H1 (cell line): ENCODE measurements around the gene SMTNL1. TPM values are rescaled to one million over a fixed set of nuclear protein-coding genes. Genes with fewer than 3 reads are reported as not detected.
A peak's percentile ranks its signal among the peaks of the same experiment; 100 is the strongest.

Experiments used
- ATF2 ChIP-seq: IDR thresholded peaks from 2 replicates; pipeline ENCODE4 v1.6.1; 2012; ENCODE audit warnings: low read length, inconsistent platforms
- CBX8 ChIP-seq: fragments of 300-800, 300-1000 bp; sonication (generic); IDR thresholded peaks from 2 replicates; pipeline ENCODE4 v1.7.1; 2016; ENCODE audit warnings: low read depth, low read length, borderline replicate concordance
- CHD1 ChIP-seq: IDR thresholded peaks from 2 replicates; pipeline ENCODE4 v1.6.1; 2012; ENCODE audit warnings: low read depth, low read length, improper control_type of control experiment
- KDM1A ChIP-seq: fragments of 200-600, 300-600 bp; sonication (generic); IDR thresholded peaks from 2 replicates; pipeline ENCODE4 v1.7.1; 2016; ENCODE audit warnings: mild to moderate bottlenecking, low read length, borderline replicate concordance
- RBBP5 ChIP-seq: IDR thresholded peaks from 2 replicates; pipeline ENCODE4 v1.7.1; 2012; ENCODE audit warnings: low read depth, mild to moderate bottlenecking, inconsistent platforms, low read length, moderate library complexity, borderline replicate concordance
- SRF ChIP-seq: IDR thresholded peaks from 2 replicates; pipeline ENCODE4 v1.6.1; 2011; ENCODE audit warnings: mild to moderate bottlenecking, low read depth, low read length, moderate library complexity
- polyA plus RNA-seq, 7 experiments: library from polyadenylated mRNA; depleted of rRNA in 3 of 7; stranded (reverse) in 5 of 7; unstranded in 2 of 7; fragments of >200 nt in 5 of 7; fragments of 200-250 nt in 2 of 7; gene quantifications; 1 replicate in 5 of 7; 2 replicates in 1 of 7; 4 replicates in 1 of 7; pipeline versions ENCODE4 v1.2.1 to v1.2.3, GENCODE V29; 2011 to 2013; ENCODE audit warnings: missing spikeins in 2 of 7, mixed read lengths in 2 of 7
- total RNA-seq: library from RNA; stranded (reverse); fragmentation: NEBNext Ultra II Directional; extraction: Animal tissue kit (Norgen Biotek cat#: 25700); gene quantifications from 2 replicates; pipeline ENCODE4 v1.2.1, GENCODE V29; 2021

Gene SMTNL1
- total and polyA plus RNA-seq, 2 of the 8 experiments (the other 6 are each of a cell fraction or from before 2014, with no cell fraction given) = 0.18 TPM; not detected in 1

- TF ChIP-seq ATF2 (no peak), SRF (no peak), KDM1A (peak; percentile 97; the same call in 1 of the 2 replicates), CHD1 (no peak), CBX8 (no peak), RBBP5 (0 out of 2 replicates have a peak, but pooled peaks have one; percentile 20)
Observed at GRCh38 chr11:57530215-57530595, 7.2 kb upstream of the SMTNL1 start (continued).
